HG02981 (cell line): ENCODE data around the gene ZNF512B.
"Not testable (repeated sequence)": the region's sequence is repeated elsewhere in the genome, so short reads cannot be mapped to it uniquely, and the experiment has no call there.

Experiments used
- ATAC-seq: cut with Tn5 transposase; IDR thresholded peaks from one replicate; pipeline ENCODE4 v1.9.1; 2021; ENCODE audit warnings: mild to moderate bottlenecking, moderate library complexity; ENCODE audit not compliant: unreplicated experiment

The ZNF512B gene

DNA sequence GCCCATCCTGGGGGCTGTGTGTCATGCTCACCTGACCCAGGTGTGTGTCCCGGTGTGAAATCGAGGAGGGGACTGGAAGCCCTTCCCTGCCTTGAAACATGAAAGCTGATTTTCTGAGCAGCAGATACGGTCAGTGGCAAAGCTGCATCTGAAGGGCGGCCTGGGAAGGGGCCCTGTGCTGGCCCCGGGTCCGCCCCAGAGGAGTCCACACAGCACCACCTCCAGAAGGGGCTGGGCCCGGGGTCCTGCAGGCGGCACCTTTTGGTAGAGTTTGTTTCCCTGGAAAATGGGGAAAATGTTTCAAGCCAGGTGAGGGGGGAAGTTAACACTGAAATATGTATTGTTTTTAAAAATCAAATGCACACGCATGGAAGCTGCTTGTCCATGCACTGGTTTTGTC, 34.3 kb downstream of the ZNF512B start:
- ATAC-seq: no peak

DNA sequence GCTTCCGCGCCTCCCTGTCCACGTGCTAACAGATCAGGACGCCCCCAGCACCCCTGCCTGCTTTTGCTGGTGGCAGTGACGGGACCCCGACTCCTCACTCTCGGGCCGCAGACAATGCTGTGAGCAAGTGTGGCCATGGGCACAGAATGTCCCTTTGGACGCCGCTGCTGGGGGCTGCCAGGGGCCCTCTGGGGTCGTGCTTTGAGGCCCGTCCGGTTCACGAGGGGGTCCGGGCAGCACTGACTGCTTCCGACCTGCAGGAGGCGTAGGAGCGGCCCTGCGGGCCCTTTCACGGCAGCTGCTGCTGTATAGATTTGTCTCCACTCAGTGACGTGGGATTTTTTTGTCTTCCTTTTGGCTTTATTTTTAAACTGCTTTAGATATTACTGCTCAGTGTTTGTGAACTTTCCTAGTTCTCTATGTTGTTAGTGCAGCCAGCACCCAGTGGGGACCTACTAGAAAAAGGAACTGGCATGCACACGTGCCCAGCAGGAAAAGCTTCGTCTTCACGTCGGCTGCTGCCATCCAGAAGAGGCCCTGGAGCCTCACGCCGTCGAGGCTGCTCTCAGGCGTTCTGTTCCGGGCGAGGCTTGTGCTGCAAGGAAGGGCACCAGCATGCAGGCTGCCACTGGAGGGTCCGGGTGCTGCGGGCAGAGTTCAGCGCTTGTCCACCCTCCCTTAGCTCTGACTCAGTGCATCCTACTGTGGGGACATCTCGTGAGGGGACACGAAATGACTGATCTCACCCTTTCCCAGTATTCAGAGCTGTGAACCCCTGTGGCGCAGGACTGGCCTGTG, 35.3 kb downstream of the ZNF512B start:
- no peak for ATAC-seq

DNA sequence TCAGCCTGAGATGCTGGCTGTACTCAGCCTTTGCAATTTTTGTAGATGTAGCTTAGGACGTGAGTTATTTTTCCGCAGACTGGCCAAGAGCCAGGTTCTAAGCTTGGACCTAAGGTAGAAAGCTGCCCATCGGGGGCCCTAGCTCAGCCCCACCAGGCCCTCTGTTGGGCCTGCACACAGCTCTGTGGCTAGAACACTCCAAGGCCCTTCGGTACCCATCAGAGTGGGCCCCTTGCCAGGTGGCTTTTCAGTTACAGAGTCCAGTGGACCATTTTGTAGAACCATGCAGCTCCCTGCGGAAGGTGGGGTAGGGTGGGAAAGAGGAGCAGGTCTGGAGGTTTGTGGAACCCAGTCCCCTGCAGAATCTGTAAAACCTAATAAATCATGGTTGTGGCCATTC, 36.1 kb downstream of the ZNF512B start:
- no peak for ATAC-seq

GRCh38 chr20:63932606-63933160, 37.0 kb downstream of the ZNF512B start:
- no peak for ATAC-seq

DNA sequence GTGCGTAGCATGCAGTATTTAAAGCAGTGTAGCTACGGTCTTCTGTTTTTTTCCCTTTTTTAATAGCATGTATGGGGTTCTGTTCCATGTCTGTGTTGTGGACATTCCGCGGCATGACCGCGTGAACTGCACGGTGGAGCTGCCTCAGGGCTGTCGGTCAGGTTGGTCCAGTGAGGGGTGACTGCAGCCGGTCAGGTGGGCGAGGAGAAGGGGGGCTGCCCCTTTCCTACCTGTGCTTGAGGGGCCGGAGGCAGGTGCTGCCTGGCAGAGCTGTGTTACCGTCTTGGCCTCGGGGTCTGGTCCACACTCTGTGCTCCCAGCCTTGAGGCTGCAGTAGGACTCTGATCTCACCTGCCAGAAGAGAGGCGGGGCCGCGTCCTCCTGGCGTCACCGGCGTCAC, 38.0 kb downstream of the ZNF512B start:
- ATAC-seq: no peak

DNA sequence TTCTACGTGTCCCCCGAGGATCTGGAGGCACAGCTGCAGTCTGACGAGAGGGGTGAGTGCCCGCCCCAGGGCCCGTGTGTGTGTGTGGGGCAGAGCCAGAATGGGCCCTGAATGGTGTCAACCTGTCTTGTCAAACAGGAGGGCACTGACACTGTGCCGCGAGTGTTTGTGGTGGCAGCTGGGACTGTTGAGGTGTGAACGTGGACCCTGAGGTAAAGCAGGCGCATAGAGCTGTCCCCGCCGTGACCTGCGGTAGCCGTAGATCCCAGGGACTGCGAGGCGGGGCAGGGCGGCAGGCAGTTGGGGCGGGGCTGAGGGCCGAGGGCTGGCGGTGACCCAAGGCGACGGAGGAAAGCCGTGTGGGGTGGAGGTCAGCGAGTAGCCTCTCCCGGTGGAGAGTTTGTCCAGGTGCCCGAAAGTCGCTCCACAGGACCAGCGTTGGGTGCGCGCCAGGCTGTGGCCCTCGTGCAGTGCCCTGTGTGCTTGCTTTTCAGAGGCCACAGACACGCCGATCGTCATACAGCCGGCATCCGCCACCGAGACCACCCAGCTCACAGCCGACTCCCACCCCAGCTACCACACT, 38.7 kb downstream of the ZNF512B start:
- ATAC-seq: no peak

DNA sequence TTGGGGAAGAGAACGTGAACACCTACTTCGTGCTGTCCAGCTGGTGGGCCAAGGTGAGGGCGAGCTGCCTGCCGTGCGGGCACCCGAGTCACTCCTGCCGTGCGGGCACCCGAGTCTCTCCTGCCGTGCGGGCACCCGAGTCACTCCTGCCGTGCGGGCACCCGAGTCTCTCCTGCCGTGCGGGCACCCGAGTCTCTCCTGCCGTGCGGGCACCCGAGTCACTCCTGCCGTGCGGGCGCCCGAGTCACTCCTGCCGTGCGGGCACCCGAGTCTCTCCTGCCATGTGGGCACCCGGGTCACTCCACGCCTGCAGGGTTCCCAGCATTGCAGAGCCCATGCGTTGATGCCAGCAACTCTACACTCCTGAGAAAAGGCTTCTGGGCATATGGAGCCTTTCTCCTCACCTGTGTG, 40.3 kb downstream of the ZNF512B start:
- not testable (repeated sequence) for ATAC-seq

DNA sequence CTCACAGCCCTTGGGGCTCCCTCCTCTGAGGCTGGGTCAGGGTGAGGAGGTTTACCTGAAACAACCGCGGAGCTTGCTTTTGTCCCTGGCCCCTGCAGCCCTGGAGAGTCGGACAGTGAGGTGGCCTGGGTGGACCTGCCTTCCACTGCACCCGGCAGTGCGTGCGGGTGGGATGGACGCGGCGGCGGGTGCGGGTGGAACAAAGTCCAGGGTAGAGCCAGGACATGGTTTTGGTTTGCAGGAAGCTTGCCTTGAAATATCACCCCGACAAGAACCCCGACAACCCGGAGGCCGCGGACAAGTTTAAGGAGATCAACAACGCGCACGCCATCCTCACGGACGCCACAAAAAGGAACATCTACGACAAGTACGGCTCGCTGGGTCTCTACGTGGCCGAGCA, 40.7 kb downstream of the ZNF512B start:
- ATAC-seq: no peak

DNA sequence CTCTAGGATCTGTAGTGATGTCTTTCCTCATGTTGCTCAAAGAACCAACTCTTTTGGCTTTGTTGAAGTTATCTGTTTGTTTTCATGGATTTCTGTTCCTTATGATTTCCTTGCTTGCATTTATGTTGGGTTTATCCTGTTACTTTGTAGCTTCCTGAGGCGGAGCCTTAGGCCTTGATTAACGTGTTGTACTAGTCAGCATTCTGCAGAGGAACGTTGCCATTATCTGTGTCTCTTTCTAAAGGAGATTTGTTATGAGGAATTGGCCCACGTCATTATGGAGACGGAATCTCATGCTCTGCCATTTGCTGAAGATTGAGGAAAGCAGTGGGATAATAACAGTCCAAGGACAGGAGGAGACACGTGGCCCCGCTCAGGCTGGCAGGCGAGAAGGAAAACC, 43.4 kb downstream of the ZNF512B start:
- no peak for ATAC-seq

DNA sequence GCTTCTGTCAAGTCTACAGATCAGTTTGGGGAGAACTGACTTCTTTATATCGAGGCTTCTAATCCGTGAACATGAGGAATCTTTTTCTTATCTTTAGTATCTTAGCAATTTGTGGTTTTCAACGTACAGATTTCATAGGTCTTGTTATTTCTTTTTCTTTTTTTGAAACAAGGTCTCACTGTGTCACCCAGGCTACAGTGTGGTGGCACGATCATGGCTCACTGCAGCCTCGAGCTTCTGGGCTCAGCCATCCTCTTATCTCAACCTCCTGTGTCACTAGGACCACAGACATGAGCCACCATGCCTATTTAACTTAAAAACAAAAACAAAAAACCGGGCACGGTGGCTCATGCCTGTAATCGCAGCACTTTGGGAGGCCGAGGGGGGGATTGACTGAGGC, 45.5 kb downstream of the ZNF512B start:
- no peak for ATAC-seq

DNA sequence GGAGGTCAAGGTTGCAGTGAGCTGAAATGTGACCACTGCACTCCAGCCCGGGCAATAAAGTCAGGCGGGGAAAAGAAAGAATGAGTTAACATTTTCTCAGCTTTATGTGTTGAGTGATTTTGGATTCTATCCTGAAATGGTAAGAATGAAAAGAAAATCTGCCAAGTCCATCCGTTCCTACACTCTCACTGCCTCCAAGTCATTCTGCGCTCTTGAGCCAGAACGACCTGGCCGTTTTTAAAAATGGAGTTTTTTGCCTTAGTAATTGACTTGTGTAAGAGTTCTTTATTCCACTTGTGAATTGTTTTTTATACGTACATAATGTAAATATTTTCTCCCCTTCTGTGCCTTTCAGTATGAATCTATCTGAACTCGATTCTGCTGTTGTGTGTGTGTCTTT, 46.1 kb downstream of the ZNF512B start:
- no peak for ATAC-seq

- ATAC-seq: no peak
Observed at GRCh38 chr20:63920226-63920625, 49.5 kb downstream of the ZNF512B start.

DNA sequence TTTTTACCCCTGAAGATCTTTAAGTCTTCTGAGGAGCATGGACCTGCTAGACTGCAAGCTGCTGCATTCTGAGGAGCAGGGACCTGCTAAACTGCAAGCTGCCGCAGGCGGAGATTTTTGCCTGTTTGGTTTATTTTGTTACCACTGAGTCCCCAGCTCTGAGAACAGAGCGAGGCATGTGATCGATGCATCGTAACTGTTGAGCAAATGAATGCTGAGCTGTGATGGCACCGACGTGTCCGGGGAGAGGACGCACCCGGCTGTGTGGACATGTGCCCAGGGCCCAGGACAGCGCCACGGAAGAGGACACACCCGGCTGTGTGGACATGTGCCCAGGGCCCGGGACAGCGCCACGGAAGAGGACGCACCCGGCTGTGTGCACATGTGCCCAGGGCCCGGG, 50.6 kb downstream of the ZNF512B start:
- ATAC-seq: no peak

GRCh38 chr20:63917811-63918210, 51.9 kb downstream of the ZNF512B start:
- ATAC-seq: no peak

GRCh38 chr20:63916371-63916939, 53.3 kb downstream of the ZNF512B start:
- not testable (repeated sequence) for ATAC-seq

GRCh38 chr20:63915471-63915870, 54.3 kb downstream of the ZNF512B start:
- no peak for ATAC-seq

DNA sequence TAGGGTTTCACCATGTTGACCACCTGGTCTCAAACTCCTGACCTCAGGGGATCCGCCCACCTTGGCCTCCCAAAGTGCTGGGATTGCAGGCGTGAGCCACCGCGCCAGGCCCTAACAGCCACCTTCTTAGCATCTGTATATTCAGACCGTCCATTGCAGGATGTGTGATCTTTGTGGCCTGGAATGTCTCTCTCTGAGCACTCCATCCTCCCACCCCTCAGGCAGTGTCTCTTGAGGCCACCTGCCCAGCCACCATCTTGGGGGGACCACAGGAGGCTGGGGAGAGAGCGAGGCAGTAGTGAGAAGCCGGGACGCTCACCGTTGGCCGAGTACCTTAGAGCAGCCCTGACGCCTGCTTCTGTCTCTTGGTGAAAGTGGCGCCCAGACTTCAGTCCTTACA, 56.0 kb downstream of the ZNF512B start:
- ATAC-seq: no peak

- ATAC-seq: no peak
Observed at GRCh38 chr20:63911176-63911575, 58.6 kb downstream of the ZNF512B start.

DNA sequence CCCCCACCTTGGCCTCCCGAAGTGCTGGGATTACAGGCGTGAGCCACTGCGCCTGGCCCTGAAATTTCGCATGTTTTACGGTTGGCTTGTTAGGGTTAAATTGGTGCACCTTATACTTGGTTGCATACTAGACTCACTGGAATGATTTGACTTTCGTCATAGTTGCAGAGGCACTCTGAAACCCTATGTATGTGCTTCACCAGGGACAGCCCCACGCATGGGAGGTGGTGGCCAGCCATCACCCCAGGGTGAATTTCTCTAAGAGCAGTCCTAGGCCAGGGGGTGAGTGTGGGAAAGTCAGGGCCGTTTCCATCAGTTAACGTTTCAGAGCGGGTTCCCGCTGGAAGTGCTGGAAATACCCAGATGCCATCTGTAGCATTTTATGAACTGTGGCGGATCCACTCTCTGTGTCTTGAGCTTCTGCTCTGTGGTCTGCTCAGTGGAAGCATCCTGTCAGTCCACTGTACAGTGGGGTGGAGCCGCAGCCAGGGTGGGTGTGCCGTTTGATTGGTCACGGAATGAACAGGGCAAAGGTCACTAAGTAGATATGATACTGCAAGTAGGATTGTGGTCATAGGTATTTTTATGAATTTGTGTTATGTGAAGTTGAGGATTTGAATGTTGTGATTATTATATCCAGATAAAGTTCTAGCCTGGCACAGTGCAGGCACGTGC, 61.6 kb downstream of the ZNF512B start:
- no peak for ATAC-seq
